ENCODE data around the gene WNT10A. TPM values are rescaled to one million over a fixed set of nuclear protein-coding genes. Genes with fewer than 3 reads are reported as not detected.

WNT10A gene
- polyA plus RNA-seq, 2 of the 4 experiments (the other 2 are of a cell fraction) = not detected

GRCh38 chr2:218895759-218896500 is 15.3 kb downstream of the WNT10A start:
- H3K4me3 ChIP-seq = no peak overlapping the region
- H3K4me2 ChIP-seq = peak overlapping the region; percentile 87
- H3K9me3 ChIP-seq = no peaks in the 10 kb centered on the region
- DNase-seq (ENCODE audit: low read depth in 1 of 2, low spot score in 1 of 2) (no peak), ATAC-seq (peak in 1 of 2 experiments; percentile 6; a peak in 1 of 6 replicates), FAIRE-seq (no peak)
- 56% methylated on average over 8 of the region's 8 CpGs for WGBS (ENCODE audit: missing lambda C conversion rate)
- peaks cover 37% of the 10 kb centered on the region for H3K4me1 ChIP-seq
- TF ChIP-seq MAZ (IDR thresholded peaks at IDR 0.05; ENCODE audit: borderline replicate concordance, low read depth, low read length) = no peak
- no peak for TF ChIP-seq ZFP36 (IDR thresholded peaks at IDR 0.05; ENCODE audit: borderline replicate concordance, partially characterized antibody)
- TF ChIP-seq HOXB13 (CRISPR knock-in tag; IDR thresholded peaks at IDR 0.05; ENCODE audit: low read depth) = no peak
- POLR2A ChIA-PET = no interaction called here
- CTCF ChIA-PET = interaction anchor here (0.7 to 21.9 kb wide), 9 partner anchors 14 to 162 kb away, joined by 3 to 665 read pairs (median 6); partner anchors contain the start of gene WNT10A
- H3K27ac ChIP-seq = peak overlapping the region in 1 of 2 experiments; percentile 34; a peak in 2 of 6 replicates

DNA sequence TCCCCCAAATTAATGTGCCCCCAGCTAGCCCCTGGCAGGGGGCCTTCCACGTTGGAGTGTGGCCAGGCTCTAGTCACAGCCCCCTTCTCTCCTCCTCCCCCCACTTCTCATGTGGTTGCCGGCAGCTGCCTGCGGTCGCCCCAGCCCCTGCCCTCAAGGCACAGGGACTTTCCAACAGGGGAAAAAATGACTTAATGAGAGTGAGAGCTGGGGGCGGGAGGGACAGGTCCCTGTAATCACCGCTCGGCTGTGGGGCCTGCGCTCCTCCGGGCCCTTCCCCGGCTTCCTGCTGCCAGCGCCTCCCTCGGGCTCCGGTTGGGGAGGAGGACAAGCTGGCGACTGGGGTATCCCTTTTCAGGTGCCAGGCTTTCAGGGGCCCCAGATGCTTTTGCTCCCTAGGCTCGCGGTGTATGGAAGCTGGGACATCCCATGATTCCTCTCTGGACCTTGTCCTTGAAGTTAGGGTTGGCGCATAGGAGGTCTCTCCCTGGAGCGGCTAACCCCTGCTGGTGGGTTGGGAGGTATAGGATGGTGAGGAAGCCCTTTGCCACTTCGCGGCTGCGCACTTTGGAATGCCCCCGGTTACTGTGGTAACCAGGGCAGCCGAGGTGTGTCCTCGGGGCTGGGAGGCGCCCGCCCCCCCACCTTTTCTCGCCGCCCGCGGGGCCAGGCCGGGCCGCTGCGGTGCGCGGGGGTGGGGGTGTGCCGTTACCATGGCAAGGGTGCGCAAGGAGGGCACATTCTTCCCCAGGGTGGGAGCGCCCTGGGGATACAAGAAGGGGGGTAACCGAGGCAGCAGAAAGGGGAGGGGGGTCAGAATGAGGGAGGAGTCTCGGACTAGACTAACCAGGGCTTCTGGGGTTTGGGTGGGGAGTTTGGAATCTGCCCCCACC is 16.1 kb downstream of the WNT10A start:
- H3K4me3 ChIP-seq = peak overlapping the region; percentile 23; the same call in 1 of the 3 replicates
- DNase-seq (ENCODE audit: low read depth in 1 of 2, low spot score in 1 of 2) = peak in 1 of 2 experiments; percentile 43
- no peak for FAIRE-seq
- TF ChIP-seq HOXB5 (CRISPR knock-in tag; IDR thresholded peaks at IDR 0.05) (no peak), KDM1A (IDR thresholded peaks at IDR 0.05; ENCODE audit: low read depth) (no peak), POLR2A (IDR thresholded peaks at IDR 0.05; ENCODE audit: low read length) (no peak), HOXA7 (CRISPR knock-in tag; IDR thresholded peaks at IDR 0.05) (no peak), CBX2 (IDR thresholded peaks at IDR 0.05; ENCODE audit: borderline replicate concordance, low read depth) (no peak), GATA3 (IDR thresholded peaks at IDR 0.05; ENCODE audit: borderline replicate concordance) (no peak), POLR2AphosphoS2 (conservative IDR thresholded peaks at IDR 0.05; ENCODE audit: low read length) (no peak), FOXS1 (CRISPR knock-in tag; IDR thresholded peaks at IDR 0.05) (no peak), ZFP36 (IDR thresholded peaks at IDR 0.05; ENCODE audit: borderline replicate concordance, partially characterized antibody) (no peak), BHLHE40 (IDR thresholded peaks at IDR 0.05; ENCODE audit: low read depth, low read length) (no peak), CBX8 (IDR thresholded peaks at IDR 0.05) (no peak), HEYL (CRISPR knock-in tag; IDR thresholded peaks at IDR 0.05) (no peak), TFCP2L1 (CRISPR knock-in tag; IDR thresholded peaks at IDR 0.05) (no peak), ZNF302 (CRISPR knock-in tag; IDR thresholded peaks at IDR 0.05) (no peak), HOXB13 (CRISPR knock-in tag; IDR thresholded peaks at IDR 0.05; ENCODE audit: low read depth) (no peak), MAFK (IDR thresholded peaks at IDR 0.05; ENCODE audit: partially characterized antibody) (no peak), ZC3H11A (IDR thresholded peaks at IDR 0.05) (no peak)
- TF ChIP-seq, protein P1, sequence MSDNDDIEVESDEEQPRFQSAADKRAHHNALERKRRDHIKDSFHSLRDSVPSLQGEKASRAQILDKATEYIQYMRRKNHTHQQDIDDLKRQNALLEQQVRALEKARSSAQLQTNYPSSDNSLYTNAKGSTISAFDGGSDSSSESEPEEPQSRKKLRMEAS (IDR thresholded peaks at IDR 0.05) = no peak
- TF ChIP-seq, protein P2, sequence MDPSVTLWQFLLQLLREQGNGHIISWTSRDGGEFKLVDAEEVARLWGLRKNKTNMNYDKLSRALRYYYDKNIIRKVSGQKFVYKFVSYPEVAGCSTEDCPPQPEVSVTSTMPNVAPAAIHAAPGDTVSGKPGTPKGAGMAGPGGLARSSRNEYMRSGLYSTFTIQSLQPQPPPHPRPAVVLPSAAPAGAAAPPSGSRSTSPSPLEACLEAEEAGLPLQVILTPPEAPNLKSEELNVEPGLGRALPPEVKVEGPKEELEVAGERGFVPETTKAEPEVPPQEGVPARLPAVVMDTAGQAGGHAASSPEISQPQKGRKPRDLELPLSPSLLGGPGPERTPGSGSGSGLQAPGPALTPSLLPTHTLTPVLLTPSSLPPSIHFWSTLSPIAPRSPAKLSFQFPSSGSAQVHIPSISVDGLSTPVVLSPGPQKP (IDR thresholded peaks at IDR 0.05; ENCODE audit: low read depth, low read length) = no peak
- H3K4me2 ChIP-seq = peak overlapping the region; percentile 87
- ChIA-PET CTCF (interaction anchor here (0.7 to 21.9 kb wide), 24 partner anchors 13 to 418 kb away, joined by 3 to 665 read pairs (median 10); partner anchors contain the start of genes CDK5R2, TTLL4, WNT10A and WNT6), POLR2A (no interaction called here)
- H3K27ac ChIP-seq = peak overlapping the region in 1 of 2 experiments; percentile 34; a peak in 2 of 6 replicates
- 34% methylated on average over 20 of the region's 40 CpGs for WGBS (ENCODE audit: missing lambda C conversion rate)
- peaks cover 37% of the 10 kb centered on the region for H3K4me1 ChIP-seq
- ATAC-seq = peak; percentile 37 to 65; a peak in 4 of 6 replicates
- no peaks in the 10 kb centered on the region for H3K9me3 ChIP-seq
